ENCODE results near the gene KCNH3.

DNA sequence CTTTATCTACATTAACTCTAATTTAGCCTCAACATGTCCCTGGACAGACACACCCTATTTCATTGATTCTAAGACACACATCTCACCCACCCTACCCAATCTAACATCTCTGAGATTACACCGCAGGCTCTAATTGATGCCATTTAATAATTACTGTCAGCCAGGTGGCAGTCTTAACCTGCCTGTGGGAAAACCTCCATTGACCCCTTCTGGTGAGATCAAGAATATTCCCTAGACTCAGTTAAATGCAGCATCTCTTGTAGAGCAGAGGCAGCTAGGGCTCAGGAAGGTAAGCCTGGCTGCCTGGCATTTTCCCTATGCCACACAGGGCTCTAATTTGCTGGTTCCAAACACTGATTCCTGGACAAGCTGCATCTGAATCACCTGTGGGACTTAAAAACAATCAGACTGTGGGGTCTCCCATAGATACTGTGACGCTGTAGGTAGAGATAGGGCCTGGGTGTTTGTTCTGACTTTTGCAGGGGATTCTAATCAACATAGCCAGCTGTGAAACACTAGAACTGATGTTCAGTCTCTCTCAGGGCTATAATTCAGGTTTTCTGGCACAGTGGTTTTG is 14.8 kb downstream of the KCNH3 start:
- TF ChIP-seq, protein P1, sequence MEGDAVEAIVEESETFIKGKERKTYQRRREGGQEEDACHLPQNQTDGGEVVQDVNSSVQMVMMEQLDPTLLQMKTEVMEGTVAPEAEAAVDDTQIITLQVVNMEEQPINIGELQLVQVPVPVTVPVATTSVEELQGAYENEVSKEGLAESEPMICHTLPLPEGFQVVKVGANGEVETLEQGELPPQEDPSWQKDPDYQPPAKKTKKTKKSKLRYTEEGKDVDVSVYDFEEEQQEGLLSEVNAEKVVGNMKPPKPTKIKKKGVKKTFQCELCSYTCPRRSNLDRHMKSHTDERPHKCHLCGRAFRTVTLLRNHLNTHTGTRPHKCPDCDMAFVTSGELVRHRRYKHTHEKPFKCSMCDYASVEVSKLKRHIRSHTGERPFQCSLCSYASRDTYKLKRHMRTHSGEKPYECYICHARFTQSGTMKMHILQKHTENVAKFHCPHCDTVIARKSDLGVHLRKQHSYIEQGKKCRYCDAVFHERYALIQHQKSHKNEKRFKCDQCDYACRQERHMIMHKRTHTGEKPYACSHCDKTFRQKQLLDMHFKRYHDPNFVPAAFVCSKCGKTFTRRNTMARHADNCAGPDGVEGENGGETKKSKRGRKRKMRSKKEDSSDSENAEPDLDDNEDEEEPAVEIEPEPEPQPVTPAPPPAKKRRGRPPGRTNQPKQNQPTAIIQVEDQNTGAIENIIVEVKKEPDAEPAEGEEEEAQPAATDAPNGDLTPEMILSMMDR (IDR thresholded peaks at IDR 0.05; ENCODE audit: low read length), result peak; percentile 64
- TF ChIP-seq EZH2 (optimal IDR thresholded peaks at IDR 0.05; ENCODE audit: low read depth, low read length), result no peak
